HG03135 (cell line): Measurements from ENCODE around the gene TMEM95.
A peak's percentile ranks its signal among the peaks of the same experiment; 100 is the strongest.
"Not testable (repeated sequence)": the region's sequence is repeated elsewhere in the genome, so short reads cannot be mapped to it uniquely, and the experiment has no call there.

ENCODE experiments used
- ATAC-seq: cut with Tn5 transposase; IDR thresholded peaks from one replicate; pipeline ENCODE4 v1.9.1; 2021; ENCODE audit warnings: mild to moderate bottlenecking, moderate library complexity; ENCODE audit not compliant: unreplicated experiment

The TMEM95 gene

GRCh38 chr17:7323731-7324437, 31.1 kb upstream of the TMEM95 start:
- no peak for ATAC-seq

- no peak for ATAC-seq
Measured at GRCh38 chr17:7324438-7324779, 30.5 kb upstream of the TMEM95 start.

GRCh38 chr17:7325031-7325528, 29.9 kb upstream of the TMEM95 start:
- no peak for ATAC-seq

- no peak for ATAC-seq
Measured at GRCh38 chr17:7326186-7326585, 28.8 kb upstream of the TMEM95 start.

- ATAC-seq = no peak
Measured at GRCh38 chr17:7327056-7327455, 27.9 kb upstream of the TMEM95 start.

- ATAC-seq = no peak
Measured at GRCh38 chr17:7327501-7327900, 27.5 kb upstream of the TMEM95 start.

GRCh38 chr17:7328009-7328408, 26.9 kb upstream of the TMEM95 start:
- ATAC-seq = no peak

- peak; percentile 5 for ATAC-seq
Measured at GRCh38 chr17:7328840-7329373, 26.0 kb upstream of the TMEM95 start, which contains the start of gene NEURL4. Gene NEURL4 (minus strand): TSS chr17:7329335. CDS start chr17:7329312, 23 bp downstream.

GRCh38 chr17:7329374-7329996, 25.5 kb upstream of the TMEM95 start:
- ATAC-seq = peak; percentile 55

GRCh38 chr17:7329997-7330637, 24.8 kb upstream of the TMEM95 start:
- peak; percentile 43 for ATAC-seq

GRCh38 chr17:7330638-7331015, 24.3 kb upstream of the TMEM95 start:
- ATAC-seq = no peak

- ATAC-seq = no peak
Measured at GRCh38 chr17:7332111-7332510, 22.8 kb upstream of the TMEM95 start.

GRCh38 chr17:7332600-7333069, 22.3 kb upstream of the TMEM95 start:
- ATAC-seq = not testable (repeated sequence)

GRCh38 chr17:7334938-7335538, 19.9 kb upstream of the TMEM95 start:
- ATAC-seq = no peak

GRCh38 chr17:7335765-7336164, 19.2 kb upstream of the TMEM95 start:
- ATAC-seq = not testable (repeated sequence)

- no peak for ATAC-seq
Measured at GRCh38 chr17:7336240-7337175, 18.4 kb upstream of the TMEM95 start, which contains the start of gene ACAP1. Gene ACAP1 (plus strand): TSS chr17:7336529. CDS start chr17:7336735, 206 bp downstream.

- ATAC-seq = not testable (repeated sequence)
Measured at GRCh38 chr17:7337600-7337999, 17.4 kb upstream of the TMEM95 start.

- no peak for ATAC-seq
Measured at GRCh38 chr17:7340179-7340578, 14.8 kb upstream of the TMEM95 start.

GRCh38 chr17:7341842-7342241, 13.1 kb upstream of the TMEM95 start:
- no peak for ATAC-seq

- no peak for ATAC-seq
Measured at GRCh38 chr17:7343250-7343649, 11.7 kb upstream of the TMEM95 start.
